Activated CD8-positive, alpha-beta T cell treated with anti-CD3 and anti-CD28 coated beads for 36 hours (primary cell): ENCODE data around the gene MICAL2. TPM values are rescaled to one million over a fixed set of nuclear protein-coding genes. Genes with fewer than 3 reads are reported as not detected.

Source experiments
- ATAC-seq: fragments of 200-7000 bp; cut with Tn5 transposase; one replicate; pipeline ENCODE4 v1.10.0; 2021; ENCODE audit warnings: mild to moderate bottlenecking, moderate library complexity
- CTCF ChIA-PET: fragments of 350-600 bp; sonication (Branson Sonifier 250); formaldehyde crosslinking; loops from one replicate; lab custom pipeline; 2021; ENCODE audit warnings: antibody characterized with exemption; lab: Charles Lee
- POLR2A ChIA-PET: fragments of 350-600 bp; sonication (Branson Sonifier 250); formaldehyde crosslinking; loops from one replicate; lab custom pipeline; 2021; ENCODE audit warnings: antibody characterized with exemption; lab: Charles Lee
- DNase-seq: peaks from one replicate; pipeline ENCODE4 v3.0.0-alpha.2; 2020
- H3K27ac Mint-ChIP-seq: one replicate; pipeline ENCODE4 v1.8.0; 2021; ENCODE audit warnings: mild to moderate bottlenecking, mixed read lengths
- H3K27me3 Mint-ChIP-seq: one replicate; pipeline ENCODE4 v1.8.0; 2021; ENCODE audit warnings: mixed read lengths
- H3K36me3 Mint-ChIP-seq: one replicate; pipeline ENCODE4 v1.8.0; 2021; ENCODE audit warnings: low read depth, mixed read lengths
- H3K4me1 Mint-ChIP-seq: one replicate; pipeline ENCODE4 v1.8.0; 2021; ENCODE audit warnings: low read depth, mixed read lengths
- H3K4me3 Mint-ChIP-seq: one replicate; pipeline ENCODE4 v1.8.0; 2021; ENCODE audit warnings: mild to moderate bottlenecking, moderate library complexity, mixed read lengths
- H3K9me3 Mint-ChIP-seq: one replicate; pipeline ENCODE4 v1.8.0; 2021; ENCODE audit warnings: mixed read lengths
- CTCF ChIP-seq: fragments of 200-600 bp; IDR thresholded peaks from one replicate; pipeline ENCODE4 v1.8.0; 2022; ENCODE audit warnings: antibody characterized with exemption, mild to moderate bottlenecking
- intact Hi-C: fragments of 100-400 bp; cut with micrococcal nuclease; formaldehyde crosslinking; loops from one replicate; pipeline ENCODE4 v1.10.0; 2022
- total RNA-seq, 2 experiments: library from RNA; stranded (reverse); gene quantifications; one replicate each; pipeline ENCODE4 v1.2.3, GENCODE V29; 2021

The MICAL2 gene
- total RNA-seq, 2 experiments from 2014 or later = 99.8 to 105 TPM

- TF ChIP-seq CTCF = no peak
- no peak for ATAC-seq
- Mint-ChIP-seq H3K27ac (no peak overlapping the region), H3K9me3 (no peaks in the 10 kb centered on the region), H3K27me3 (no peaks in the 10 kb centered on the region), H3K4me3 (no peak overlapping the region), H3K4me1 (peaks cover 49% of the 10 kb centered on the region), H3K36me3 (peaks cover 14% of the 10 kb centered on the region)
- intact Hi-C loops = no loop called here
- DNase-seq = no peak
- ChIA-PET CTCF (interaction anchor here (1.5 kb wide), 1 partner anchor 19 kb away, joined by 3 read pairs; no protein-coding TSS in a partner anchor), POLR2A (interaction anchor here (0.8 to 1.6 kb wide), 2 partner anchors 10 to 15 kb away, joined by 4 read pairs; no protein-coding TSS in a partner anchor)
Observed at GRCh38 chr11:12137938-12138731, 27.7 kb downstream of the MICAL2 start.

GRCh38 chr11:12139144-12139881, 28.9 kb downstream of the MICAL2 start:
- no peak overlapping the region for H3K4me3 Mint-ChIP-seq
- intact Hi-C loops = no loop called here
- H3K4me1 Mint-ChIP-seq = peaks cover 50% of the 10 kb centered on the region
- no peak for TF ChIP-seq CTCF
- no peaks in the 10 kb centered on the region for H3K9me3 Mint-ChIP-seq
- peaks cover 16% of the 10 kb centered on the region for H3K36me3 Mint-ChIP-seq
- H3K27ac Mint-ChIP-seq = no peak overlapping the region
- H3K27me3 Mint-ChIP-seq = no peaks in the 10 kb centered on the region
- ChIA-PET POLR2A (interaction anchor here (1.6 kb wide), 1 partner anchor 16 kb away, joined by 4 read pairs; no protein-coding TSS in a partner anchor), CTCF (interaction anchor here (1.5 kb wide), 1 partner anchor 18 kb away, joined by 3 read pairs; no protein-coding TSS in a partner anchor)
- DNase-seq (no peak), ATAC-seq (no peak)

GRCh38 chr11:12140186-12140793, 29.9 kb downstream of the MICAL2 start:
- POLR2A ChIA-PET = no interaction called here
- Mint-ChIP-seq H3K4me3 (no peak overlapping the region), H3K4me1 (peaks cover 56% of the 10 kb centered on the region), H3K36me3 (peaks cover 18% of the 10 kb centered on the region), H3K27me3 (no peaks in the 10 kb centered on the region), H3K27ac (no peak overlapping the region), H3K9me3 (no peaks in the 10 kb centered on the region)
- ATAC-seq (no peak), DNase-seq (no peak)
- TF ChIP-seq CTCF = no peak
- CTCF ChIA-PET = interaction anchor here (1.5 to 1.7 kb wide), 2 partner anchors 11 to 56 kb away, joined by 4 to 6 read pairs; no protein-coding TSS in a partner anchor
- intact Hi-C loops = no loop called here

- Mint-ChIP-seq H3K4me3 (no peak overlapping the region), H3K27me3 (no peaks in the 10 kb centered on the region)
Observed at GRCh38 chr11:12141283-12141682, 30.9 kb downstream of the MICAL2 start.

More at GRCh38 chr11:12141283-12141682, 30.9 kb downstream of the MICAL2 start:
- ChIA-PET POLR2A (interaction anchor here (0.9 kb wide), 1 partner anchor 48 kb away, joined by 3 read pairs; no protein-coding TSS in a partner anchor), CTCF (interaction anchor here (1.0 to 1.7 kb wide), 4 partner anchors 10 to 55 kb away, joined by 3 to 6 read pairs (median 4); no protein-coding TSS in a partner anchor)
- DNase-seq (no peak), ATAC-seq (no peak)
- Mint-ChIP-seq H3K4me1 (peaks cover 59% of the 10 kb centered on the region), H3K9me3 (peaks cover 1% of the 10 kb centered on the region), H3K36me3 (peaks cover 20% of the 10 kb centered on the region), H3K27ac (peak overlapping the region; percentile 28)
- intact Hi-C loops = no loop called here
- TF ChIP-seq CTCF = no peak
